ENCODE results near the gene CPED1. TPM values are rescaled to one million over a fixed set of nuclear protein-coding genes. Genes with fewer than 3 reads are reported as not detected.

Gene CPED1
- total RNA-seq, 1 experiment from 2014 or later, result 0.44 TPM

DNA sequence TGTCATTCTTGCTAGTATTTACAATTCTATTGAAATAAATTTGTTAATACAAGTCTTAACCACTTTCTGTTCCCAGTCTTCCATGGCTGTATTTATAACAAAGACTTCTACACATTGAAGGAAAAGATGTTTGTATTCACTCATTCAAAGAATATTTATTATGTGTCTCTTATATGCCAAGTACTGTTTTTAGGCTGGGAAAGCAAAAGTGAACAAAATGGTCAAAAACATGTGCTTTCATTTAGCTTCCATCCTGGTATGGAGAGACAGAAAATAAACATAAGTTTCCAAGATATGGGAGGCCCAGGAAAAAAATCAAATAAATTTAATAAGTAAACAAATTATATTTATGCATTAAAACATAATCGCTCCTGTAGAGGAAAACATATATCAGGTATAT, 22.9 kb downstream of the CPED1 start:
- ChIA-PET CTCF (interaction anchor here (1.2 kb wide), 1 partner anchor 97 kb away, joined by 4 read pairs; no protein-coding TSS in a partner anchor), POLR2A (no interaction called here)
- peaks cover 7% of the 10 kb centered on the region for H3K4me1 Mint-ChIP-seq
- H3K4me3 Mint-ChIP-seq, result no peak overlapping the region
- H3K27me3 Mint-ChIP-seq (ENCODE audit: low read depth), result no peaks in the 10 kb centered on the region
- no peaks in the 10 kb centered on the region for H3K9me3 Mint-ChIP-seq
- DNase-seq (ENCODE audit: low spot score) (no peak), ATAC-seq (no peak)
- H3K27ac Mint-ChIP-seq, result no peak overlapping the region
- H3K36me3 Mint-ChIP-seq, result no peaks in the 10 kb centered on the region
- TF ChIP-seq ESRRA (CRISPR knock-in tag; IDR thresholded peaks at IDR 0.05; ENCODE audit: borderline replicate concordance) (no peak), NR3C1 (CRISPR knock-in tag; conservative IDR thresholded peaks at IDR 0.05; ENCODE audit: low read depth) (no peak), ZNF263 (CRISPR knock-in tag; IDR thresholded peaks at IDR 0.05; ENCODE audit: low read depth) (no peak)
- TF ChIP-seq, protein P1, sequence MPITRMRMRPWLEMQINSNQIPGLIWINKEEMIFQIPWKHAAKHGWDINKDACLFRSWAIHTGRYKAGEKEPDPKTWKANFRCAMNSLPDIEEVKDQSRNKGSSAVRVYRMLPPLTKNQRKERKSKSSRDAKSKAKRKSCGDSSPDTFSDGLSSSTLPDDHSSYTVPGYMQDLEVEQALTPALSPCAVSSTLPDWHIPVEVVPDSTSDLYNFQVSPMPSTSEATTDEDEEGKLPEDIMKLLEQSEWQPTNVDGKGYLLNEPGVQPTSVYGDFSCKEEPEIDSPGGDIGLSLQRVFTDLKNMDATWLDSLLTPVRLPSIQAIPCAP (CRISPR knock-in tag; IDR thresholded peaks at IDR 0.05), result no peak

DNA sequence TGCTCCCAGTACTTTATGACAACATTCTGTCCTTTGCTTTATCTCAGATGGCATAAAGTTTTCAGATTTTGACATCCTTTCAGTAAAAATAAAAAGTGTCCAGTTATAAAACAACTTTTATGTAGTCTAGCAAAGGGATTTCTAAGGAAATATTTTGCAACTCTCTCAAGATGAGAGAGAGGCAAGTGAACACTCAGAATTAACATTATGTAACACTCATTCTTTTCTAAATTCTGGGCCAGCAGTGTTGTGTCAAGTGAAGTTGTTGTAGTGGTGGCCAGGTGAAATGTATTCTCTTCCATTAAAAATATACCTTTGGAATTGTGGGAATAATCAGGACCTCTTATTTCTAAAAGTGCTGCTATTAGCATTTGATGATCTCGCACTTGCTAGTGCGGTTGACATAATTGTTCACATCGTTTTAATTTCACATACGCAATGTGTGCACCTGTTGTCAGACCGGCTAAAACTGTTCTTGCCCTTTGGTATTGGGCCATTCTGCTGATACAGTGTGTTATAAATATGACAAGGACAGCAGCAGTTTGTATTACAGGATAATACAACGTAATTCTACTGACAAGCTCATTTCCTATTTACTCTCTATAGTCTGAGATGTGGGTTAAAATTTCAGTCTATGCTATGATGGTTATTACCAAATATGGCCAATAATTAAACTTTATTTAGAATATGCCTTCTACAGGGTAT, 23.8 kb downstream of the CPED1 start:
- peaks cover 3% of the 10 kb centered on the region; the same call in 1 of the 2 replicates for H3K4me1 Mint-ChIP-seq
- no peak overlapping the region for H3K27ac Mint-ChIP-seq
- TF ChIP-seq FOXJ3 (CRISPR knock-in tag; IDR thresholded peaks at IDR 0.05; ENCODE audit: borderline replicate concordance) (no peak), MYBL2 (CRISPR knock-in tag; IDR thresholded peaks at IDR 0.05) (no peak), TP53 (CRISPR knock-in tag; IDR thresholded peaks at IDR 0.05) (no peak), SMAD4 (CRISPR knock-in tag; IDR thresholded peaks at IDR 0.05) (no peak), GRHL2 (CRISPR knock-in tag; IDR thresholded peaks at IDR 0.05; ENCODE audit: insufficient replicate concordance, severe bottlenecking) (no peak), ZNF317 (CRISPR knock-in tag; IDR thresholded peaks at IDR 0.05; ENCODE audit: borderline replicate concordance, low read depth) (no peak), RELA (CRISPR knock-in tag; IDR thresholded peaks at IDR 0.05; ENCODE audit: borderline replicate concordance) (no peak), ZNF232 (CRISPR knock-in tag; IDR thresholded peaks at IDR 0.05) (no peak), TEAD4 (CRISPR knock-in tag; IDR thresholded peaks at IDR 0.05) (no peak), NR1H2 (CRISPR knock-in tag; IDR thresholded peaks at IDR 0.05) (no peak), ZNF138 (CRISPR knock-in tag; conservative IDR thresholded peaks at IDR 0.05) (no peak)
- TF ChIP-seq, protein P2, sequence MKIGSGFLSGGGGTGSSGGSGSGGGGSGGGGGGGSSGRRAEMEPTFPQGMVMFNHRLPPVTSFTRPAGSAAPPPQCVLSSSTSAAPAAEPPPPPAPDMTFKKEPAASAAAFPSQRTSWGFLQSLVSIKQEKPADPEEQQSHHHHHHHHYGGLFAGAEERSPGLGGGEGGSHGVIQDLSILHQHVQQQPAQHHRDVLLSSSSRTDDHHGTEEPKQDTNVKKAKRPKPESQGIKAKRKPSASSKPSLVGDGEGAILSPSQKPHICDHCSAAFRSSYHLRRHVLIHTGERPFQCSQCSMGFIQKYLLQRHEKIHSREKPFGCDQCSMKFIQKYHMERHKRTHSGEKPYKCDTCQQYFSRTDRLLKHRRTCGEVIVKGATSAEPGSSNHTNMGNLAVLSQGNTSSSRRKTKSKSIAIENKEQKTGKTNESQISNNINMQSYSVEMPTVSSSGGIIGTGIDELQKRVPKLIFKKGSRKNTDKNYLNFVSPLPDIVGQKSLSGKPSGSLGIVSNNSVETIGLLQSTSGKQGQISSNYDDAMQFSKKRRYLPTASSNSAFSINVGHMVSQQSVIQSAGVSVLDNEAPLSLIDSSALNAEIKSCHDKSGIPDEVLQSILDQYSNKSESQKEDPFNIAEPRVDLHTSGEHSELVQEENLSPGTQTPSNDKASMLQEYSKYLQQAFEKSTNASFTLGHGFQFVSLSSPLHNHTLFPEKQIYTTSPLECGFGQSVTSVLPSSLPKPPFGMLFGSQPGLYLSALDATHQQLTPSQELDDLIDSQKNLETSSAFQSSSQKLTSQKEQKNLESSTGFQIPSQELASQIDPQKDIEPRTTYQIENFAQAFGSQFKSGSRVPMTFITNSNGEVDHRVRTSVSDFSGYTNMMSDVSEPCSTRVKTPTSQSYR (CRISPR knock-in tag; IDR thresholded peaks at IDR 0.05), result no peak
- TF ChIP-seq, protein P3, sequence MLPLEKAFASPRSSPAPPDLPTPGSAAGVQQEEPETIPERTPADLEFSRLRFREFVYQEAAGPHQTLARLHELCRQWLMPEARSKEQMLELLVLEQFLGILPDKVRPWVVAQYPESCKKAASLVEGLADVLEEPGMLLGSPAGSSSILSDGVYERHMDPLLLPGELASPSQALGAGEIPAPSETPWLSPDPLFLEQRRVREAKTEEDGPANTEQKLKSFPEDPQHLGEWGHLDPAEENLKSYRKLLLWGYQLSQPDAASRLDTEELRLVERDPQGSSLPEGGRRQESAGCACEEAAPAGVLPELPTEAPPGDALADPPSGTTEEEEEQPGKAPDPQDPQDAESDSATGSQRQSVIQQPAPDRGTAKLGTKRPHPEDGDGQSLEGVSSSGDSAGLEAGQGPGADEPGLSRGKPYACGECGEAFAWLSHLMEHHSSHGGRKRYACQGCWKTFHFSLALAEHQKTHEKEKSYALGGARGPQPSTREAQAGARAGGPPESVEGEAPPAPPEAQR (CRISPR knock-in tag; IDR thresholded peaks at IDR 0.05), result no peak
- TF ChIP-seq, protein P4, sequence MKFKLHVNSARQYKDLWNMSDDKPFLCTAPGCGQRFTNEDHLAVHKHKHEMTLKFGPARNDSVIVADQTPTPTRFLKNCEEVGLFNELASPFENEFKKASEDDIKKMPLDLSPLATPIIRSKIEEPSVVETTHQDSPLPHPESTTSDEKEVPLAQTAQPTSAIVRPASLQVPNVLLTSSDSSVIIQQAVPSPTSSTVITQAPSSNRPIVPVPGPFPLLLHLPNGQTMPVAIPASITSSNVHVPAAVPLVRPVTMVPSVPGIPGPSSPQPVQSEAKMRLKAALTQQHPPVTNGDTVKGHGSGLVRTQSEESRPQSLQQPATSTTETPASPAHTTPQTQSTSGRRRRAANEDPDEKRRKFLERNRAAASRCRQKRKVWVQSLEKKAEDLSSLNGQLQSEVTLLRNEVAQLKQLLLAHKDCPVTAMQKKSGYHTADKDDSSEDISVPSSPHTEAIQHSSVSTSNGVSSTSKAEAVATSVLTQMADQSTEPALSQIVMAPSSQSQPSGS (CRISPR knock-in tag; IDR thresholded peaks at IDR 0.05; ENCODE audit: borderline replicate concordance, low read depth), result no peak
- TF ChIP-seq, protein P5, sequence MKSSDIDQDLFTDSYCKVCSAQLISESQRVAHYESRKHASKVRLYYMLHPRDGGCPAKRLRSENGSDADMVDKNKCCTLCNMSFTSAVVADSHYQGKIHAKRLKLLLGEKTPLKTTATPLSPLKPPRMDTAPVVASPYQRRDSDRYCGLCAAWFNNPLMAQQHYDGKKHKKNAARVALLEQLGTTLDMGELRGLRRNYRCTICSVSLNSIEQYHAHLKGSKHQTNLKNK (CRISPR knock-in tag; IDR thresholded peaks at IDR 0.05), result no peak
- TF ChIP-seq, protein P6, sequence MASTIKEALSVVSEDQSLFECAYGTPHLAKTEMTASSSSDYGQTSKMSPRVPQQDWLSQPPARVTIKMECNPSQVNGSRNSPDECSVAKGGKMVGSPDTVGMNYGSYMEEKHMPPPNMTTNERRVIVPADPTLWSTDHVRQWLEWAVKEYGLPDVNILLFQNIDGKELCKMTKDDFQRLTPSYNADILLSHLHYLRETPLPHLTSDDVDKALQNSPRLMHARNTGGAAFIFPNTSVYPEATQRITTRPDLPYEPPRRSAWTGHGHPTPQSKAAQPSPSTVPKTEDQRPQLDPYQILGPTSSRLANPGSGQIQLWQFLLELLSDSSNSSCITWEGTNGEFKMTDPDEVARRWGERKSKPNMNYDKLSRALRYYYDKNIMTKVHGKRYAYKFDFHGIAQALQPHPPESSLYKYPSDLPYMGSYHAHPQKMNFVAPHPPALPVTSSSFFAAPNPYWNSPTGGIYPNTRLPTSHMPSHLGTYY (CRISPR knock-in tag; IDR thresholded peaks at IDR 0.05), result no peak
- TF ChIP-seq, protein P7, sequence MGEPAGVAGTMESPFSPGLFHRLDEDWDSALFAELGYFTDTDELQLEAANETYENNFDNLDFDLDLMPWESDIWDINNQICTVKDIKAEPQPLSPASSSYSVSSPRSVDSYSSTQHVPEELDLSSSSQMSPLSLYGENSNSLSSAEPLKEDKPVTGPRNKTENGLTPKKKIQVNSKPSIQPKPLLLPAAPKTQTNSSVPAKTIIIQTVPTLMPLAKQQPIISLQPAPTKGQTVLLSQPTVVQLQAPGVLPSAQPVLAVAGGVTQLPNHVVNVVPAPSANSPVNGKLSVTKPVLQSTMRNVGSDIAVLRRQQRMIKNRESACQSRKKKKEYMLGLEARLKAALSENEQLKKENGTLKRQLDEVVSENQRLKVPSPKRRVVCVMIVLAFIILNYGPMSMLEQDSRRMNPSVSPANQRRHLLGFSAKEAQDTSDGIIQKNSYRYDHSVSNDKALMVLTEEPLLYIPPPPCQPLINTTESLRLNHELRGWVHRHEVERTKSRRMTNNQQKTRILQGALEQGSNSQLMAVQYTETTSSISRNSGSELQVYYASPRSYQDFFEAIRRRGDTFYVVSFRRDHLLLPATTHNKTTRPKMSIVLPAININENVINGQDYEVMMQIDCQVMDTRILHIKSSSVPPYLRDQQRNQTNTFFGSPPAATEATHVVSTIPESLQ (CRISPR knock-in tag; IDR thresholded peaks at IDR 0.05), result no peak
- no peaks in the 10 kb centered on the region for H3K36me3 Mint-ChIP-seq
- no peaks in the 10 kb centered on the region for H3K9me3 Mint-ChIP-seq
- ChIA-PET POLR2A (no interaction called here), CTCF (no interaction called here)
- no peaks in the 10 kb centered on the region for H3K27me3 Mint-ChIP-seq (ENCODE audit: low read depth)
- no peak for ATAC-seq
- H3K4me3 Mint-ChIP-seq, result no peak overlapping the region
- no peak for DNase-seq (ENCODE audit: low spot score)

All from WTC11 (cell line).